GM18867 (cell line): Measurements from ENCODE around the gene VEZT.
"Not testable (repeated sequence)": the region's sequence is repeated elsewhere in the genome, so short reads cannot be mapped to it uniquely, and the experiment has no call there.

Experiments
- ATAC-seq: cut with Tn5 transposase; IDR thresholded peaks from one replicate; pipeline ENCODE4 v1.9.1; 2021; ENCODE audit warnings: mild to moderate bottlenecking, moderate library complexity; ENCODE audit not compliant: unreplicated experiment

VEZT gene, protein sequence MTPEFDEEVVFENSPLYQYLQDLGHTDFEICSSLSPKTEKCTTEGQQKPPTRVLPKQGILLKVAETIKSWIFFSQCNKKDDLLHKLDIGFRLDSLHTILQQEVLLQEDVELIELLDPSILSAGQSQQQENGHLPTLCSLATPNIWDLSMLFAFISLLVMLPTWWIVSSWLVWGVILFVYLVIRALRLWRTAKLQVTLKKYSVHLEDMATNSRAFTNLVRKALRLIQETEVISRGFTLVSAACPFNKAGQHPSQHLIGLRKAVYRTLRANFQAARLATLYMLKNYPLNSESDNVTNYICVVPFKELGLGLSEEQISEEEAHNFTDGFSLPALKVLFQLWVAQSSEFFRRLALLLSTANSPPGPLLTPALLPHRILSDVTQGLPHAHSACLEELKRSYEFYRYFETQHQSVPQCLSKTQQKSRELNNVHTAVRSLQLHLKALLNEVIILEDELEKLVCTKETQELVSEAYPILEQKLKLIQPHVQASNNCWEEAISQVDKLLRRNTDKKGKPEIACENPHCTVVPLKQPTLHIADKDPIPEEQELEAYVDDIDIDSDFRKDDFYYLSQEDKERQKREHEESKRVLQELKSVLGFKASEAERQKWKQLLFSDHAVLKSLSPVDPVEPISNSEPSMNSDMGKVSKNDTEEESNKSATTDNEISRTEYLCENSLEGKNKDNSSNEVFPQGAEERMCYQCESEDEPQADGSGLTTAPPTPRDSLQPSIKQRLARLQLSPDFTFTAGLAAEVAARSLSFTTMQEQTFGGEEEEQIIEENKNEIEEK

DNA sequence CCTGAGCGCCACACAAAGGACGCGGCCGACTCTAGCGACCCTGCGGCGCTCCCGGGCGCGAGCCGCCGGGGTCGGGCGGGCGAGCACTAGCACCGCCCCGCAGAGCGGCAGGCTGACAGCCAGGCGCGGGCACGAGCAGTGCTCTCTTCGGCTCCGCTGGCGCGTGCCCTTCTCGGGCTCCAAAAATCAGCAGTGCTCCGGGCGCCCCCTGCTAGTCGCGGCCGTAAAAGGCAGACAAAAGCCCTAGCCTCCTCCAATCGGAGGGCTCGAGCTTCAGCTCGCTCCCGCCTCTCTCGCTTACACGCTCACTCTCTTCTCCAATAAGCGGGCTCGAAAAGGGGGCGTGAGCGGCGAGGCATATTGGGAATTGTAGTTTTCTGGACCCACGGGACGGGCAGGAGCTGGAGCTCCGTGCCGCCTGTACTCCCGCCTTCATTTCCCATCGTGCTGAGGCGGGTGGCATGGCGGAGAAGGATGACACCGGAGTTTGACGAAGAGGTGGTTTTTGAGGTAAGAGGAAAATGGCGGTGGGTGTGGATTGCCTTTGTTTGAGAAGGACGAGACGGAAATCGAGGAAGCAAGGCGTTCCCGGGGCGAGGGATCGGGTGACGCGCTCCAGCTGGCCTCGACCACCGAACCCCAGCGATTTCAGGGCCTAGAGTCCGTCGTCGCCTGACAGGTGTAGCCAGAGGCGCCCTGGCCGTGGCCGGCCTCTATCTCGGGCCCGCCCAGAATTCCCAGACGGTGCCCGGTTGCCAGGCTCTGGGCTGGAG is at the start of gene VEZT, which contains the start of gene FGD6:
VEZT (plus strand) TSS at position 431 of the 773 bp plus-strand sequence; CDS start at position 475, 44 bp downstream.
FGD6 (minus strand) TSS at position 91 of the 773 bp plus-strand sequence. CDS start 227 bp downstream, outside the sequence.
- peak; percentile 94 for ATAC-seq

DNA sequence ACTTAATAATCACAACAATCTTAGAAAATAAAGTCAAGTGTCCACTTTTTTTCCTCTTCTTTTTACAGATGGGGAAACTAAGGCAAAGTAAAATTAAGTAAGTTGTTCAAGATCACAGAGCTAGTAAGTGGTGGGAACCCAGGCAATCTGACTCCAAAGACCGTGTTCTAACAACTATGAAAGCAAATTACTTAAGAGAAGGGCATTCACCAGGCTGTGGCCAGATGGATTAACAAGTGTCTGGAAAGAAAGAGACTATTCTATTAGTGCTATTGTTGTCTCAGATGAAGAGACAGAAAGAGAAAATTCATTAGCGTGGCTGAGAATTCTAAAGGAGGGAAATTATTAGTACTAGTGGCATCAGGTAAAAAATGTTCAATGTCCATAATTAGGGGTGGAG is 48.9 kb upstream of the VEZT start:
- no peak for ATAC-seq

DNA sequence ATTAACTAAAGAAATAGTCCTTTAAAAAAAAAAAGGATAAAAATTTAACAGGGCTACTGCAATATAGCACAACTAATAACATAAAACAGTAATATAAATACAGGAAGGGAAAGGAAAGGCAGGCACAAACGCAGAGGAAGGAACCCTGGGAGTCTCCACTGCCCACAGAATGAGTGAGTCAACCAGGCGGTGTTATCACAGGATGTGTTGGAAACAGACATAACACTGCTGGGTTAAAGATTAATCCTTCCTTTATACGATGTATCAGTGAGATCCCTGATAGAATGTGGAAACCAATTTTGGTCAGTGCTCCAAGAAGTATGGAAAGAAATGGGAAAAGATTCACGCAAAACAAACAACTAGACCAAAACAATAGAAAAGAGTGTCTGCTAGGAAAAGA is 48.2 kb upstream of the VEZT start:
- ATAC-seq = no peak

DNA sequence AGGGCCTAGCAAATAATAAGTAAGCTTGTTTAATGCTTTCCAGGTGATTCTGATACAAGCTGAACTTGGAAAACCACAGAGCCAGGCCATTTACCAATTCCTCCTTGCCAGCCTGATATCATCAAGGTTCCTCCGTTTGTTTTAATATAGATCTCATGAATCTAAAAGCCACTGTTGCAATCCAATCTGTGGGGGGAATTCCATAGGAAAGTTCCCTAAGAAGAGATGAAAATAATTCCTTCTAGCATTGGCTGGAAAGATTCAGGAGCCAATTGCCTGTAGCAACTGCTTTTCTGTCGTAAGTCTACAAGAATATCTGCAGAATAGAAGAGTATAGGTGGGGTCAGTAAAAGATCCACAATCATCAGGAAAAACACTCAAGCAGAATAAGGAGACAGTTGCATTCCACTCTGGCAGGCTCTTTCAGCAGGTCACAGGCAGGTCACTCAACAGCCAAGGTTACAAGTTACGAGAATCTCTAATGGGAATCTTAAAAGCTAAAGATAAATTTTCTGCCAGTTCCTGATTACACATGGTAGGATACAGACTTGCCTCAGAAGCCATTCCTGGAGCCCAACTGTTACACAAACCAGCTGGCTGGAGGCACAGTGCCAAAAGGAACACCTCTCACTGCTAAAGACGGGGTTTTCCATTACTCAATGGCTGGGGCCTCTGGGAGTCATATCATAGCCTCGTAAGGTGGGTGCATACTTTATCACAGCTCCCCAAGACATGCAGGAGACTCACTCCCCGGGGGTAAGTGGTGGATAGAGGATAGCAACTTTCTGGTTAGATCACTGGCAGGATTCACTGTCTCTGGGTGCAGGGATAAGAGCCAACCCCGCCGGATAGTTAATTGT is 44.0 kb upstream of the VEZT start:
- no peak for ATAC-seq

DNA sequence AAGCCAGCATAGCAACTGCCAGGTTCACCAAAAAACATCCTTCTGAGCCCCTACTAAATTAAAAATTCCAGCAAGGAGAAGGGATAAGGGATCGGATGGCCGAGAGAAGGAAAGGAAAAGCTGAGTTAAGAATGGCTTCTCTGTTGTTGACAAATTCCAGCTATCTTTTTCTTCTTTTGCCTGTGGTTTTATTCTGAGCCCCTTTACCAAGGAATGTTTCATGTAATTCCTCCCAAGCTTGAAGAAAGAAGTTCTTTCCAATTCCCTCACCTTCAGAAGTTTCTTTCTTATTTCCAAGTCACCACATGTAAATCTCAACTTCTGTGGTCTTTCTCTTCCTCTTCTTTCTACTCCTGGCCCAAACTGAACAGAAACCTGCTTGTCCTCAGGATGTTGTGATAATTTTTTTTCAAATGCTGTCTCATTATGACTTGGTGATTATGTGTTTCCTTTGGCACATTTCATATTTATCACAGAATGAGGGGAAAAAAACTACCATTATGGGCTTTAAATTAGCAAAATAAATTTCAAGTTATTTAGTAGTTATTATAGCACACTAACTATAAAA is 40.3 kb upstream of the VEZT start:
- no peak for ATAC-seq

DNA sequence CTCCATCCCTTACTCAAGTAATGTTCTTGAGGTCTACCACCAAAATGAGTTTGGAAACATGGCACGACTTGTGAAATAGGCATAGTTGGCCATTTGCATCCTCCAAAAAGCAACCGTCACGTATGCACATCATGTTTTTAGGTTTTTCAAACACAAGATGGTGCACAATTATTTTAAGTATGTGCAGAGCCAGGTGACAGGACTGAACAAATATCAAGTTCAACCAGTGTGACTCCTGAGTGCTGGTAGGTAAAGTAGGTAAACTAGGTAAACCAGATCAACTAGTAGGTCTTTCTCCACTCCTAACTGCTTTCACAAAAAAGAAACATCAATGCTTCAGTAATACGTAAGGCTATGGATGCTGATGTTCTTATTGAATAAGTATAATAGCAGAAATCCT is 39.5 kb upstream of the VEZT start:
- ATAC-seq = no peak

DNA sequence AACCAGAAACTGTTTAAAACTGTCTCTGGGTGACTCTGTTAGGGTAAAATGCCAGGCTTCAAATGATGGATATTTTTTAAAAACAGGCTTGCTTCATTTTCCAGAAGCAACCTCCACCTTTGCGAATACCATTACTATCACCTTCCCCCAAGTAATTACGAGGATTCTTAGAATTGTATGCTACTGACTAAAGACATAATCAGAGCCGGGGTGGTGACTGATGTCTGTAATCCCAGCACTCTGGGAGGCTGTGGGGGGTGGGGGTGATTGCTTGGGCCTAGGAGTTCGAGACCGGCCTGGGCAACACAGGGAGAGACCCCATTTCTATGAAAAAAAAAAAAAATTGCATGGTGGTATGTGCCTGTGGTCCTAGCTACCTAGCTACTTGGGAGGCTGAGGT is 38.6 kb upstream of the VEZT start:
- no peak for ATAC-seq

DNA sequence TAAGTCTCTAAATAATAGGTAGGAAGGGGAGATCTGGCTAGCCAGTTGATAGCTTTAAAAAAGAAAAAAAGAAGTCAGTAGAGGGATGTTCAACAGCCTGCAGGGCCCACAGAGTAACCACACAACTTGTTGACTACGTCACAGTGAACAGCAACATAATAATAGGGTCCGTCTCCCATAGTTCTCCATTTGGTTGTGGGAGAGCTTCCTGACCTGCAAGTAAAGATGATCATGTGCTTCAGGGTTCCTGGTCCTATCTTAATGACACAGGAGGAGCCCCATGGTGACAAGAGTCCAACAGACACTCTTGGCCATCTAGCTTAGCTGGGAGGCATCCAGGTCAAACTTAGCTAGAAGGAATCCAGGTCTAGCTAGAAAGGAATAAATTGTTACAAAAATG is 36.5 kb upstream of the VEZT start:
- no peak for ATAC-seq

DNA sequence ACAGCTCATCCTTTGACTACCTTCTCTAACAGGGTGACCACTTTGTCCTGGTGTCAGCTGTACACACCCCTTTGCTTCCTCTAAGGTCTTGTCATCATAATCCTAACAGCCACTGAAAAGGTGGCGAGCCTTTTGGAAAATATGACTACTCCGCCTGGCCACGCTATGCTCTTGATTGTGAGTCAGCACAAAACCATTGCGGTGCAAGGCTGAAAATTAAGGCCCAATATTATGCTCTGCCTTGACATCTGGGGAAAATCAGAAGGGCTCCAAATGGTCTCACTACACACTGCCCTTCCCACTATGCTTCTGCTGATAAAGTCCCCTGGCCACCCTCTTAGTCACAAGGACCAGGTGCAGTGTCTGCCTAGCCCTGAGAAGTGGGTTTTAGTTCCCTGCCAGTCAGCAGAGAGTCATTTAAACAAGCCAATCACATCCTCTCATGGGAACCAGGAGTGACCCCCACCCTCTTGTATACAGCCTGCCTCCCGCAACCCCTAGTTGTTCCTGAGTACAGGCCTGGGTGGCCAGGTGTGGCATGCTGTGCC is 34.7 kb upstream of the VEZT start:
- ATAC-seq = no peak

DNA sequence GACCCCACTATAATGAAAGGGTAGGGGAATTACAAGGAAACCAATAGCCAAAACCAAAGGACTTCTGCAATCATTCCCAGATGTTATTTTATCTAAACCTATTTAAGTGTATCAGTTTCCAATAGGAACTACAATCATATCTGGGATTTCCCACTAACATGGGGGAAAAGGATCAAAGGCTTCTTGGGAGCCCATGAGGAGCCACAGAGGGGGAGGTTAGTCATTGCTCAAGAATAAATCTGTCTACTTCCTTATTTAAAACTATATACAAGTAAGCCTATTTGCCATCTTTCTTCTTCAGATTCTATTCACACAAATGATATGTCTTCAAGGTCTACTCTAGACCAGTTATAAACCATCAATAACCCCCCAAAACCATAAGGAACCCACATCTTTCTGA is 33.5 kb upstream of the VEZT start:
- no peak for ATAC-seq

DNA sequence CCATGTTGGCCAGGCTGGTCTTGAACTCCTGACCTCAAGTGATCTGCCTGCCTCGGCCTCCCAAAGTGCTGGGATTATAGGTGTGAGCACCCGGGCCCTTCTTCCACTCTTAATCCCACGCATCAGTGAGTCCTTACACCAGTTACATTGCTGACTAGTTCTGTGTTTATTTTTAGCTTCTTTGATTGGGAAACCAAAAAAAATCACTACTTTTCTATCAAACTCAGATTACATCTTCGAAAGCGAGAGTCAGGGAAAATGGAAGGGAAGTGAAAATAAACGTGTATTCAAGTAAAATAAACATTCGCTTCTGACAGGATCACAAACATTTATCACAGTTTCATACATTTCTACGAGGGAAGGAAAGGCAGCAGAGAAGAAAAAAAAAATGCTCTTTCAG is 32.5 kb upstream of the VEZT start:
- no peak for ATAC-seq

DNA sequence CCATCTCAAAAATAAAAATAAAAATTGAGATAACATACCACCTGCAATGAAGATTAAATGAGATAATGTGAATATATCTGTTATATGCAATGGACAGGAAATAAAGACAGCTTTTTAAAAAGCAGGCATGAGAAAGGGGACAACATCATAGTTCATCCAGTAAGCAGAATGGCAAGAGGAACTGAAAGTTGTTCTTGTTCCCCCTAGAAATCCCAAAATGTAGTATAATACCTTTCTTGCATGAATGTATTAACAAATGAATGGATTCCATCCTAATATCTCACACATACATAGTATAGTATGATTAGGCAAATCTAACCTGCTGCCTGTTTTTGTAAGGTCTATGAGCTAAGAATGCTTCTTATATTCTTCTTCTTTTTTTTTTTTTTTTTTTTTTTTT is 31.8 kb upstream of the VEZT start:
- ATAC-seq = no peak

DNA sequence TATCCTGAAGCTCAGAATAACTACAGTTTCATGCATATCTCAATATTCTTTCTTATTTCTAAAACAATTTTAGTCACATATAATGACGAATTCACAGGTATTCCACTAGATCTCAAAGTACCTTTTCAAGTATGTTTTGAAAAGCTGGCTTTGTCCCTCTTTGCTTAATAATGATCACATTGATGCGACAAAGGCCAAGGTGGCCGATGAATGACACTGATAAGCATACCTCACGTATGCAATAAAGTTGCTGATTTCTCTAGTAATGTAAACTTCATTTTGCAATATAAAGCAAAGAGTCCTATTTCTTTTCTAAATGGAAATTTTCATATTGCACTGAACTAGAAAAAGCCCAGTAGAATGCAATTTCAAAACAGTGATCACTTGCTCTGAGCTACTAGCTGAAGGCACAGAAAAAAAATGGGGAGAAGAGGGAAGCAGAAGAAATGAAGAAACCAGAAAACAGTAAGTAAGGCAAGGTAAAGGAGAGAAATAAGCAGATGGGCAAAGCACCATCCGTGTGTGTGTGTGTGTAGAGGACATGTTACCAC is 29.7 kb upstream of the VEZT start:
- ATAC-seq = no peak

DNA sequence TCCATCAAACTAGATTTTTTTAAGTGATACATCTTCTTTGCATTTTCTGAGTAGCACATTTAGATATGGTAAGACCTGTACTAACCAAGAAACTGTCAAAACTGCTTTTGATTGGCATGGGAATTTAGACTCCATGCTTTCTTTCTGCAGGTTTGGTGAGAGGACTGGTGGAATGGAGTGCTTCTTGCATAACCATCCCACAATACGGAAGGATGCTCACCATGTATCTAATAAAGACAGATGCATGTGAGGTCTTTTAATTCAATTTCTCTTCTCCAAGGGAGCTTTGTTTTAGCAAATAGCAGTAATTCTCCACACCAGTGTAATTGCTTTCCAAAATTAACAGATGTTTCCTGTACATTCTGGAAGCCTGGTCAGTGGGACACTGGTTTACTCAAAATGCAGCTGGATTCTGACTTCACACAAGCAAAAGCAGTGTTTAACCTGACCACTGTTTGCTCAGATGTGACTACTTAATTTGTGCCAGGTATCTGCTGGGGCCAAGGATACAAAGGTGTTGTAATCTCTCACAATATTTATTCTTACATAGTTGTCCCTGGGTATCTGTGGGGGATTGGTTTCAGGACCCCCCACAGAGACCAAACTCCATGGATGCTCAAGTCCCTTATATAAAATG is 26.4 kb upstream of the VEZT start:
- ATAC-seq = no peak

DNA sequence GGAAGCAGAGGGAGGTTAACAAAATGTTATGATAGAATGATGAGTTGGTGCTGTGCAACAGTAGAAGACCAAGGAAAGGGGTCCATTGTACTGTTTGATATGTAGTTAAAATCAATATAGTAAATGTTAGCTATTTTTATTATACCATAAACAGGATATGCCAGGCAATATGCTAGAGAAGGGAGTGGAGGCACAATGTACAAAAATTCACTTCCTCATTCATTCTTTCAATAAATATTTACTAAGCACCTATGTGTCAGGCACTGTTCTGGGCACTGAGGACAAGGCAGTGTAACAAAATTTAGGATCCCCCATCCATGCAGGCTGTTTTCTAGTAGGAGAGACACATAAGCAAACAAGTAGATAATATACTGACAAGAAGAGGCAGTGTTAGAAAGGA is 25.3 kb upstream of the VEZT start:
- no peak for ATAC-seq

DNA sequence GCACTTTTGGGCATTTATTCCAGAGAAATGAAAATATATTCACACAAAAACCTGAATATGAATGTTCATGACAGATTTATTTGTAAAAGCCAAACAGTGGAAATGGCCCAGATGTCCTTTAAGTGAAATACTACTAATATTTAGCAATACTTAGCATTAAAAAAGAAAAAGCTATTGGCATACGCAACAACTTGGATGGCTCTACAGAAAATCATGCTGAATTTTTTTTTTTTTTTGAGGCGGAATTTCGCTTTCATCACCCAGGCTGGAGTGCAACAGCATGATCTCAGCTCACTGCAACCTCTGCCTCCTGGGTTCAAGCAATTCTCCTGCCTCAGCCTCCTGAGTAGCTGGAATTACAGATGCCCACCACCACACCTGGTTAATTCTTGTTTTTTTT is 24.5 kb upstream of the VEZT start:
- ATAC-seq = no peak

DNA sequence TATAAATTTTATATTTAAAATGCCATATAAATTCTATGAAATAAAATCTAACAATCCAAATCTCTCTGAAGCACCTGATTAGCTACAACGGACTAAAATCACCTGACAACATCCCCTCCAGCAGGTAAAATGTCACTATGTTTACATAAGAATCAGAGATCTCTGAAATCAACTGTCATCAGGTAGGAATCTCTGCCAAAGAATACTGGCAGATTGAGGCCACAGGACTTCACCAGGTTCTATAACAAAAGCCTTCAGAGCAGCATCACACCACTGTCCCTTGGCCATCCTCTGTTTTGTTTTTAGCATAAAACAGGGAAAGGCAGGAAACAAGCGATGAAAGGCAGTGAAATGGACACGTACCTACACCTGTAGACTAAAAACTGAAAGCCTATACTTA is 22.5 kb upstream of the VEZT start:
- no peak for ATAC-seq

DNA sequence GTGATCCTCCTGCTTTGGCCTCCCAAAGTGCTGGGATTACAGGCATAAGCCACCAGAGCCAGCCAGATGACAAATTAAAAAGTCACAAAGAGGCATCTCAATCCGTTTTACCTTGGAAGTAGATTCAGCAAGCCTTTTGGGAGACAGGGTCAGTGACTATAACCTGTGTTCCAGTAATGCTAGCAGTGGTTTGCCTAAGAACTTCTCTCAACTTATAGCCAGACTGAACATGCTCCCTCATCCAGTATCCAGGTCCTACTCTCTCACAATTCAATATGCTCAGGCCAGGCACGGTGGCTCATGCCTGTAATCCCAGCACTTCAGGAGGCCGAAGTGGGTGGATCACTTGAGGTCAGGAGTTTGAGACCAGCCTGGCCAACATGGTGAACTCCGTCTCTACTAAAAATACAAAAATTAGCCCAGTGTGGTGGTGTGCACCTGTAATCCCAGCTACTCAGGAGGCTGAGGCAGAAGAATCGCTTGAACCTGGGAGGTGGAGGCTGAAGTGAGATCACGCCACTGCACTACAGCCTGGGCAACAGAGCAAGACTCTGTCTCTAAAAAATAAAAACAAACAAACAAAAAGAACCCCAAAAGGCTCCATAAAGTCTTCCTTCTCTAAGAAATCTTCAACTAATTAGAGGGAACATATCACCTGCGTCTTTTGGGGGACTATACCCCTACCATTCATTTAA is 20.6 kb upstream of the VEZT start:
- ATAC-seq = not testable (repeated sequence)
